GM20431 (cell line): ENCODE measurements around the gene CAPN13.

ENCODE experiments used
- in situ Hi-C: fragments of 300-500 bp; cut with MseI, MboI; formaldehyde crosslinking; loops from one replicate; pipeline ENCODE4 v1.15.0; 2020; ENCODE audit warnings: low sequenced_read_pairs; ENCODE audit not compliant: unreplicated experiment

Gene CAPN13

GRCh38 chr2:30807249-30807648 lies at the start of gene CAPN13:
Gene CAPN13, minus strand, starts transcription at chr2:30807446. Its CDS starts 20,121 bp downstream, at chr2:30787325.
- in situ Hi-C loops, result no loop called here

GRCh38 chr2:30847841-30848240 lies 40.6 kb upstream of the CAPN13 start:
- in situ Hi-C loops, result no loop called here

- in situ Hi-C loops, result no loop called here
Measured at GRCh38 chr2:30847329-30847728, 40.1 kb upstream of the CAPN13 start.

- in situ Hi-C loops, result no loop called here
Measured at GRCh38 chr2:30828586-30828985, 21.3 kb upstream of the CAPN13 start.

- in situ Hi-C loops, result no loop called here
Measured at GRCh38 chr2:30826916-30827315, 19.7 kb upstream of the CAPN13 start.

GRCh38 chr2:30826481-30826880 lies 19.2 kb upstream of the CAPN13 start:
- in situ Hi-C loops, result no loop called here

GRCh38 chr2:30823452-30823851 lies 16.2 kb upstream of the CAPN13 start:
- in situ Hi-C loops, result no loop called here

- in situ Hi-C loops, result no loop called here
Measured at GRCh38 chr2:30821960-30822359, 14.7 kb upstream of the CAPN13 start.

- in situ Hi-C loops, result no loop called here
Measured at GRCh38 chr2:30820381-30821055, 13.3 kb upstream of the CAPN13 start.

- in situ Hi-C loops, result no loop called here
Measured at GRCh38 chr2:30809938-30810337, 2.7 kb upstream of the CAPN13 start.

- in situ Hi-C loops, result no loop called here
Measured at GRCh38 chr2:30808695-30809094, 1.4 kb upstream of the CAPN13 start.

GRCh38 chr2:30803281-30803680 lies 4.0 kb downstream of the CAPN13 start:
- in situ Hi-C loops, result no loop called here

GRCh38 chr2:30802611-30803010 lies 4.6 kb downstream of the CAPN13 start:
- in situ Hi-C loops, result no loop called here

GRCh38 chr2:30801821-30802455 lies 5.3 kb downstream of the CAPN13 start:
- in situ Hi-C loops, result no loop called here

- in situ Hi-C loops, result no loop called here
Measured at GRCh38 chr2:30800159-30800558, 7.1 kb downstream of the CAPN13 start.

GRCh38 chr2:30799366-30799765 lies 7.9 kb downstream of the CAPN13 start:
- in situ Hi-C loops, result no loop called here

- in situ Hi-C loops, result no loop called here
Measured at GRCh38 chr2:30798536-30798991, 8.7 kb downstream of the CAPN13 start.

- in situ Hi-C loops, result no loop called here
Measured at GRCh38 chr2:30797381-30798015, 9.7 kb downstream of the CAPN13 start.

GRCh38 chr2:30796699-30797098 lies 10.5 kb downstream of the CAPN13 start:
- in situ Hi-C loops, result no loop called here

- in situ Hi-C loops, result no loop called here
Measured at GRCh38 chr2:30792521-30792920, 14.7 kb downstream of the CAPN13 start.

- in situ Hi-C loops, result no loop called here
Measured at GRCh38 chr2:30790879-30791278, 16.4 kb downstream of the CAPN13 start.
